Urinary bladder (tissue), 4 donors: ENCODE measurements around the gene UBE2H. TPM values are rescaled to one million over a fixed set of nuclear protein-coding genes. Genes with fewer than 3 reads are reported as not detected.

Experiments
- DNase-seq: peaks from one replicate; pipeline ENCODE4 v3.0.0-alpha.2; 2015; ENCODE audit errors: extremely low spot score
- H3K27ac ChIP-seq: one replicate; pipeline ENCODE4 v1.5.1; 2013; ENCODE audit warnings: low read depth, mild to moderate bottlenecking, moderate library complexity
- H3K36me3 ChIP-seq: one replicate; pipeline ENCODE4 v1.6.1; 2013; ENCODE audit warnings: mild to moderate bottlenecking, moderate library complexity; ENCODE audit not compliant: insufficient read depth
- H3K4me1 ChIP-seq: one replicate; pipeline ENCODE4 v1.6.1; 2013; ENCODE audit warnings: mild to moderate bottlenecking, moderate library complexity; ENCODE audit not compliant: insufficient read depth
- H3K4me3 ChIP-seq: one replicate; pipeline ENCODE4 v1.5.1; 2013; ENCODE audit warnings: low read depth, low read length
- WGBS: extraction: QIAGEN DNeasy Blood & Tissue Kit; methylation state at CpG from one replicate; pipeline ENCODE4 v1.1.7; 2013; 5-methylcytosine and 5-hydroxymethylcytosine counted together
- polyA plus RNA-seq: library from polyadenylated mRNA; stranded (reverse); fragments of 200-250 nt; gene quantifications from one replicate; pipeline ENCODE4 v1.2.3, GENCODE V29; 2013
- total RNA-seq: library from RNA; depleted of rRNA; stranded (reverse); fragments of >200 nt; gene quantifications from one replicate; pipeline ENCODE4 v1.2.3, GENCODE V29; 2014
- donor health status: healthy with polysubstance abuse.
- donor health status: healthy.

UBE2H gene
- total and polyA plus RNA-seq, 2 donors, result 43.0 to 86.3 TPM

- WGBS, result 97% methylated on average over 5 of the region's 5 CpGs
- H3K4me3 ChIP-seq, result no peak overlapping the region
- no peaks in the 10 kb centered on the region for H3K36me3 ChIP-seq
- DNase-seq, result no peak
- H3K4me1 ChIP-seq, result no peaks in the 10 kb centered on the region
- H3K27ac ChIP-seq, result no peak overlapping the region
Observed at GRCh38 chr7:129946282-129946681, 6.5 kb downstream of the UBE2H start.

GRCh38 chr7:129943352-129943751 is 9.4 kb downstream of the UBE2H start:
- H3K36me3 ChIP-seq, result no peaks in the 10 kb centered on the region
- H3K4me1 ChIP-seq, result no peaks in the 10 kb centered on the region
- no peak overlapping the region for H3K4me3 ChIP-seq
- H3K27ac ChIP-seq, result no peak overlapping the region
- no peak for DNase-seq
- 95% methylated on average over 6 of the region's 6 CpGs for WGBS

- 87% methylated on average over 2 of the region's 2 CpGs for WGBS
- Histone ChIP-seq H3K4me3 (no peak overlapping the region), H3K4me1 (no peaks in the 10 kb centered on the region), H3K36me3 (no peaks in the 10 kb centered on the region), H3K27ac (no peak overlapping the region)
- DNase-seq, result no peak
Observed at GRCh38 chr7:129940329-129940728, 12.4 kb downstream of the UBE2H start.

GRCh38 chr7:129939881-129940280 is 12.9 kb downstream of the UBE2H start:
- 90% methylated on average over 4 of the region's 4 CpGs for WGBS
- no peak for DNase-seq
- no peaks in the 10 kb centered on the region for H3K4me1 ChIP-seq
- H3K27ac ChIP-seq, result no peak overlapping the region
- no peak overlapping the region for H3K4me3 ChIP-seq
- no peaks in the 10 kb centered on the region for H3K36me3 ChIP-seq

- no peak overlapping the region for H3K27ac ChIP-seq
- no peak for DNase-seq
- H3K4me1 ChIP-seq, result no peaks in the 10 kb centered on the region
- H3K4me3 ChIP-seq, result no peak overlapping the region
- H3K36me3 ChIP-seq, result no peaks in the 10 kb centered on the region
- WGBS, result 87% methylated on average over 3 of the region's 3 CpGs
Observed at GRCh38 chr7:129933627-129934026, 19.1 kb downstream of the UBE2H start.

- Histone ChIP-seq H3K4me3 (no peak overlapping the region), H3K36me3 (no peaks in the 10 kb centered on the region), H3K4me1 (no peaks in the 10 kb centered on the region), H3K27ac (no peak overlapping the region)
- no peak for DNase-seq
- WGBS, result 94% methylated on average over 3 of the region's 3 CpGs
Observed at GRCh38 chr7:129926618-129927017, 26.1 kb downstream of the UBE2H start.

GRCh38 chr7:129925416-129926002 is 27.3 kb downstream of the UBE2H start:
- no peak overlapping the region for H3K27ac ChIP-seq
- no peaks in the 10 kb centered on the region for H3K4me1 ChIP-seq
- no peak overlapping the region for H3K4me3 ChIP-seq
- 61% methylated on average over 8 of the region's 8 CpGs for WGBS
- no peaks in the 10 kb centered on the region for H3K36me3 ChIP-seq
- DNase-seq, result no peak

- H3K27ac ChIP-seq, result no peak overlapping the region
- DNase-seq, result no peak
- H3K4me1 ChIP-seq, result no peaks in the 10 kb centered on the region
- no peaks in the 10 kb centered on the region for H3K36me3 ChIP-seq
- H3K4me3 ChIP-seq, result no peak overlapping the region
- 81% methylated on average over 4 of the region's 4 CpGs for WGBS
Observed at GRCh38 chr7:129924602-129925001, 28.2 kb downstream of the UBE2H start.

GRCh38 chr7:129923709-129924108 is 29.1 kb downstream of the UBE2H start:
- WGBS, result 35% methylated on average over 2 of the region's 2 CpGs
- no peaks in the 10 kb centered on the region for H3K36me3 ChIP-seq
- no peak overlapping the region for H3K27ac ChIP-seq
- H3K4me3 ChIP-seq, result no peak overlapping the region
- no peaks in the 10 kb centered on the region for H3K4me1 ChIP-seq
- DNase-seq, result no peak

- Histone ChIP-seq H3K4me1 (peaks cover 1% of the 10 kb centered on the region), H3K36me3 (no peaks in the 10 kb centered on the region), H3K27ac (no peak overlapping the region), H3K4me3 (no peak overlapping the region)
- DNase-seq, result no peak
- WGBS, result 95% methylated on average over 2 of the region's 2 CpGs
Observed at GRCh38 chr7:129919492-129919891, 33.3 kb downstream of the UBE2H start.

- H3K27ac ChIP-seq, result no peak overlapping the region
- peaks cover 1% of the 10 kb centered on the region for H3K4me1 ChIP-seq
- H3K36me3 ChIP-seq, result no peaks in the 10 kb centered on the region
- no peak overlapping the region for H3K4me3 ChIP-seq
- 87% methylated on average over 5 of the region's 5 CpGs for whole genome bisulfite sequencing
- DNase-seq, result no peak
Observed at GRCh38 chr7:129918922-129919321, 33.8 kb downstream of the UBE2H start.

GRCh38 chr7:129917934-129918333 is 34.8 kb downstream of the UBE2H start:
- no peak overlapping the region for H3K4me3 ChIP-seq
- 42% methylated on average over 4 of the region's 4 CpGs for WGBS
- no peak for DNase-seq
- peaks cover 1% of the 10 kb centered on the region for H3K4me1 ChIP-seq
- no peaks in the 10 kb centered on the region for H3K36me3 ChIP-seq
- no peak overlapping the region for H3K27ac ChIP-seq

- no peak for DNase-seq
- Histone ChIP-seq H3K4me3 (no peak overlapping the region), H3K36me3 (no peaks in the 10 kb centered on the region), H3K4me1 (peaks cover 1% of the 10 kb centered on the region), H3K27ac (no peak overlapping the region)
- 55% methylated on average over 9 of the region's 9 CpGs for WGBS
Observed at GRCh38 chr7:129914536-129915272, 38.1 kb downstream of the UBE2H start.

- WGBS, result 99% methylated on average over 3 of the region's 3 CpGs
- peaks cover 1% of the 10 kb centered on the region for H3K4me1 ChIP-seq
Observed at GRCh38 chr7:129913428-129913827, 39.3 kb downstream of the UBE2H start.

More at GRCh38 chr7:129913428-129913827, 39.3 kb downstream of the UBE2H start:
- H3K27ac ChIP-seq, result no peak overlapping the region
- no peaks in the 10 kb centered on the region for H3K36me3 ChIP-seq
- DNase-seq, result no peak
- H3K4me3 ChIP-seq, result no peak overlapping the region
